ENCODE measurements around the gene LEMD2. TPM values are rescaled to one million over a fixed set of nuclear protein-coding genes. Genes with fewer than 3 reads are reported as not detected.

The LEMD2 gene
- total RNA-seq, 1 donor: 80.2 TPM

- Histone ChIP-seq H3K27me3 (ENCODE audit: insufficient read depth, low read length) (no peaks in the 10 kb centered on the region), H3K4me1 (ENCODE audit: insufficient read depth, low read length) (no peaks in the 10 kb centered on the region), H3K4me3 (ENCODE audit: low read length) (no peak overlapping the region), H3K9me3 (ENCODE audit: low read depth, low read length) (no peaks in the 10 kb centered on the region)
Measured at GRCh38 chr6:33750244-33750991, 38.5 kb downstream of the LEMD2 start.

GRCh38 chr6:33749401-33749800 is 39.5 kb downstream of the LEMD2 start:
- Histone ChIP-seq H3K27me3 (ENCODE audit: insufficient read depth, low read length) (no peaks in the 10 kb centered on the region), H3K9me3 (ENCODE audit: low read depth, low read length) (no peaks in the 10 kb centered on the region), H3K4me3 (ENCODE audit: low read length) (no peak overlapping the region), H3K4me1 (ENCODE audit: insufficient read depth, low read length) (no peaks in the 10 kb centered on the region)

- H3K4me1 ChIP-seq (ENCODE audit: insufficient read depth, low read length): no peaks in the 10 kb centered on the region
- no peak overlapping the region for H3K4me3 ChIP-seq (ENCODE audit: low read length)
- no peaks in the 10 kb centered on the region for H3K27me3 ChIP-seq (ENCODE audit: insufficient read depth, low read length)
- H3K9me3 ChIP-seq (ENCODE audit: low read depth, low read length): no peaks in the 10 kb centered on the region
Measured at GRCh38 chr6:33748841-33749240, 40.1 kb downstream of the LEMD2 start.

- no peaks in the 10 kb centered on the region for H3K4me1 ChIP-seq (ENCODE audit: insufficient read depth, low read length)
- H3K9me3 ChIP-seq (ENCODE audit: low read depth, low read length): no peaks in the 10 kb centered on the region
- H3K4me3 ChIP-seq (ENCODE audit: low read length): no peak overlapping the region
- no peaks in the 10 kb centered on the region for H3K27me3 ChIP-seq (ENCODE audit: insufficient read depth, low read length)
Measured at GRCh38 chr6:33747823-33748222, 41.1 kb downstream of the LEMD2 start.

- H3K4me3 ChIP-seq (ENCODE audit: low read length): no peak within 1 kb of the TSS
- no peaks in the 10 kb centered on the region for H3K27me3 ChIP-seq (ENCODE audit: insufficient read depth, low read length)
- H3K4me1 ChIP-seq (ENCODE audit: insufficient read depth, low read length): no peaks in the 10 kb centered on the region
Measured at GRCh38 chr6:33746651-33747100, 42.3 kb downstream of the LEMD2 start, which contains the start of gene IP6K3. TSS of gene IP6K3 (minus strand) at chr6:33746905. CDS start at chr6:33735476, 11,429 bp downstream.

GRCh38 chr6:33746036-33746600 is 42.8 kb downstream of the LEMD2 start:
- Histone ChIP-seq H3K4me1 (ENCODE audit: insufficient read depth, low read length) (no peaks in the 10 kb centered on the region), H3K27me3 (ENCODE audit: insufficient read depth, low read length) (no peaks in the 10 kb centered on the region), H3K9me3 (ENCODE audit: low read depth, low read length) (no peaks in the 10 kb centered on the region), H3K4me3 (ENCODE audit: low read length) (no peak overlapping the region)

More at GRCh38 chr6:33746651-33747100, 42.3 kb downstream of the LEMD2 start, which contains the start of gene IP6K3:
- no peaks in the 10 kb centered on the region for H3K9me3 ChIP-seq (ENCODE audit: low read depth, low read length)

- Histone ChIP-seq H3K4me1 (ENCODE audit: insufficient read depth, low read length) (no peaks in the 10 kb centered on the region), H3K27me3 (ENCODE audit: insufficient read depth, low read length) (no peaks in the 10 kb centered on the region), H3K9me3 (ENCODE audit: low read depth, low read length) (no peaks in the 10 kb centered on the region), H3K4me3 (ENCODE audit: low read length) (no peak overlapping the region)
Measured at GRCh38 chr6:33745548-33745947, 43.4 kb downstream of the LEMD2 start.

GRCh38 chr6:33744895-33745546 is 43.9 kb downstream of the LEMD2 start:
- H3K27me3 ChIP-seq (ENCODE audit: insufficient read depth, low read length): no peaks in the 10 kb centered on the region
- no peak overlapping the region for H3K4me3 ChIP-seq (ENCODE audit: low read length)
- H3K9me3 ChIP-seq (ENCODE audit: low read depth, low read length): no peaks in the 10 kb centered on the region
- H3K4me1 ChIP-seq (ENCODE audit: insufficient read depth, low read length): no peaks in the 10 kb centered on the region

- H3K27me3 ChIP-seq (ENCODE audit: insufficient read depth, low read length): no peaks in the 10 kb centered on the region
Measured at GRCh38 chr6:33744001-33744848, 44.7 kb downstream of the LEMD2 start.

GRCh38 chr6:33742837-33743236 is 46.1 kb downstream of the LEMD2 start:
- no peaks in the 10 kb centered on the region for H3K27me3 ChIP-seq (ENCODE audit: insufficient read depth, low read length)
- no peaks in the 10 kb centered on the region for H3K9me3 ChIP-seq (ENCODE audit: low read depth, low read length)
- no peaks in the 10 kb centered on the region for H3K4me1 ChIP-seq (ENCODE audit: insufficient read depth, low read length)
- H3K4me3 ChIP-seq (ENCODE audit: low read length): no peak overlapping the region

More at GRCh38 chr6:33744001-33744848, 44.7 kb downstream of the LEMD2 start:
- H3K4me1 ChIP-seq (ENCODE audit: insufficient read depth, low read length): no peaks in the 10 kb centered on the region
- no peak overlapping the region for H3K4me3 ChIP-seq (ENCODE audit: low read length)
- no peaks in the 10 kb centered on the region for H3K9me3 ChIP-seq (ENCODE audit: low read depth, low read length)

- Histone ChIP-seq H3K4me3 (ENCODE audit: low read length) (no peak overlapping the region), H3K9me3 (ENCODE audit: low read depth, low read length) (no peaks in the 10 kb centered on the region), H3K27me3 (ENCODE audit: insufficient read depth, low read length) (no peaks in the 10 kb centered on the region), H3K4me1 (ENCODE audit: insufficient read depth, low read length) (no peaks in the 10 kb centered on the region)
Measured at GRCh38 chr6:33742092-33742491, 46.8 kb downstream of the LEMD2 start.

- Histone ChIP-seq H3K27me3 (ENCODE audit: insufficient read depth, low read length) (no peaks in the 10 kb centered on the region), H3K4me3 (ENCODE audit: low read length) (no peak overlapping the region), H3K4me1 (ENCODE audit: insufficient read depth, low read length) (no peaks in the 10 kb centered on the region), H3K9me3 (ENCODE audit: low read depth, low read length) (no peaks in the 10 kb centered on the region)
Measured at GRCh38 chr6:33740794-33741193, 48.1 kb downstream of the LEMD2 start.

GRCh38 chr6:33740204-33740608 is 48.7 kb downstream of the LEMD2 start:
- Histone ChIP-seq H3K9me3 (ENCODE audit: low read depth, low read length) (no peaks in the 10 kb centered on the region), H3K4me3 (ENCODE audit: low read length) (no peak overlapping the region), H3K4me1 (ENCODE audit: insufficient read depth, low read length) (no peaks in the 10 kb centered on the region), H3K27me3 (ENCODE audit: insufficient read depth, low read length) (no peaks in the 10 kb centered on the region)

GRCh38 chr6:33739571-33739970 is 49.4 kb downstream of the LEMD2 start:
- H3K4me3 ChIP-seq (ENCODE audit: low read length): no peak overlapping the region
- no peaks in the 10 kb centered on the region for H3K4me1 ChIP-seq (ENCODE audit: insufficient read depth, low read length)
- H3K9me3 ChIP-seq (ENCODE audit: low read depth, low read length): no peaks in the 10 kb centered on the region
- H3K27me3 ChIP-seq (ENCODE audit: insufficient read depth, low read length): no peaks in the 10 kb centered on the region

- Histone ChIP-seq H3K4me3 (ENCODE audit: low read length) (no peak overlapping the region), H3K27me3 (ENCODE audit: insufficient read depth, low read length) (no peaks in the 10 kb centered on the region), H3K4me1 (ENCODE audit: insufficient read depth, low read length) (no peaks in the 10 kb centered on the region)
Measured at GRCh38 chr6:33738879-33739278, 50.1 kb downstream of the LEMD2 start.

More at GRCh38 chr6:33738879-33739278, 50.1 kb downstream of the LEMD2 start:
- H3K9me3 ChIP-seq (ENCODE audit: low read depth, low read length): no peaks in the 10 kb centered on the region
